Vagina (tissue), 2 donors: ENCODE results near the gene RPS6KB1.
"Not testable (repeated sequence)": the region's sequence is repeated elsewhere in the genome, so short reads cannot be mapped to it uniquely, and the experiment has no call there.

Experiments
- CTCF ChIP-seq, 3 experiments: fragments of 450-650 bp in 2 of 3; fragments of 200-600 bp in 1 of 3; sonication (generic) in 1 of 3; IDR thresholded peaks; one replicate each; pipeline ENCODE4 v1.5.1; 2017 to 2019; ENCODE audit warnings: antibody characterized with exemption in 3 of 3, mild to moderate bottlenecking in 2 of 3, moderate library complexity in 2 of 3
- POLR2A ChIP-seq, 2 donors: fragments of 450-650 bp; IDR thresholded peaks; one replicate each; pipeline ENCODE4 v1.6.1; 2017; ENCODE audit warnings: antibody characterized with exemption in 2 of 2, mild to moderate bottlenecking in 2 of 2, moderate library complexity in 2 of 2

DNA sequence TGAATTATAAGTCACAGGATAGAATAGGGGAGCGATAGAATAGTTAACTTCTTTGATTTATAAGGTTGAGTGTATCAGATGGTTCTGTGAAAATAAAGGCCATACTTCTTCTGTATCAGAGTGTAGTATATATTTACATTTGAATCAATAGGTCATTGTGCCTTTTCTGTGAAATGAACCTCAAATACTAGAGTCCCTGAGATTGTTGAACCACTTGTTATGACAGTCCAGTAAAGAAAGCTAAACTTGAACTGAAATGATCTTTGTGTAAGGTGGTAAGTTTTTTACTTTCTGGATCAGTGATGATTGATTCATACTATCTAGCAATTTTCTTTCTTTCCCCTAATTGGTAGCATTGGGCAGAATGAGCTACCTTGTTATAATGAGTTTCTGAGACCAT lies 40.4 kb downstream of the RPS6KB1 start:
- TF ChIP-seq CTCF, POLR2A (IDR thresholded peaks at IDR 0.05): not testable (repeated sequence)
